ENCODE measurements around the gene CHN2. TPM values are rescaled to one million over a fixed set of nuclear protein-coding genes. Genes with fewer than 3 reads are reported as not detected.

The CHN2 gene
- total RNA-seq, 1 experiment from 2014 or later = 5.0 TPM

DNA sequence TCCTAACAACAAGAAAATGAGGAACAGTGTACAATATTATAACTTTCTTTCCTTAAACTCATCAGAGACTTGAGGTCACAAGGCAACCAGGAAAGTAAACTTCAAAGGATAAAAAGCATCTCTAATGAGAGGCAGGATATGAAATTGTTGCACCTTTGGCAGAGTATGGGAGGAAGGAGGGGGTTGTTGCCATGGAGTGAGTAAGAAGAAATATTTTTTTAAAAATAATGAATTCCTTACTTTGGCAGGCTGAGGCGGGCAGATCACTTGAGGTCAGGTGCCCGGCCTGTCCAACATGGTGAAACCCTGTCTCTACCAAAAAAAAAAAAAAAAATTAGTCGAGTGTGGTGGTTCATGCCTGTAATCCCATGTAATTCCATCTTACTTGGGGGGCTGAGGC, 21.1 kb upstream of the CHN2 start (continued):
- TF ChIP-seq, protein P1, sequence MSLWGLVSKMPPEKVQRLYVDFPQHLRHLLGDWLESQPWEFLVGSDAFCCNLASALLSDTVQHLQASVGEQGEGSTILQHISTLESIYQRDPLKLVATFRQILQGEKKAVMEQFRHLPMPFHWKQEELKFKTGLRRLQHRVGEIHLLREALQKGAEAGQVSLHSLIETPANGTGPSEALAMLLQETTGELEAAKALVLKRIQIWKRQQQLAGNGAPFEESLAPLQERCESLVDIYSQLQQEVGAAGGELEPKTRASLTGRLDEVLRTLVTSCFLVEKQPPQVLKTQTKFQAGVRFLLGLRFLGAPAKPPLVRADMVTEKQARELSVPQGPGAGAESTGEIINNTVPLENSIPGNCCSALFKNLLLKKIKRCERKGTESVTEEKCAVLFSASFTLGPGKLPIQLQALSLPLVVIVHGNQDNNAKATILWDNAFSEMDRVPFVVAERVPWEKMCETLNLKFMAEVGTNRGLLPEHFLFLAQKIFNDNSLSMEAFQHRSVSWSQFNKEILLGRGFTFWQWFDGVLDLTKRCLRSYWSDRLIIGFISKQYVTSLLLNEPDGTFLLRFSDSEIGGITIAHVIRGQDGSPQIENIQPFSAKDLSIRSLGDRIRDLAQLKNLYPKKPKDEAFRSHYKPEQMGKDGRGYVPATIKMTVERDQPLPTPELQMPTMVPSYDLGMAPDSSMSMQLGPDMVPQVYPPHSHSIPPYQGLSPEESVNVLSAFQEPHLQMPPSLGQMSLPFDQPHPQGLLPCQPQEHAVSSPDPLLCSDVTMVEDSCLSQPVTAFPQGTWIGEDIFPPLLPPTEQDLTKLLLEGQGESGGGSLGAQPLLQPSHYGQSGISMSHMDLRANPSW (CRISPR knock-in tag; conservative IDR thresholded peaks at IDR 0.05; ENCODE audit: low read depth) = no peak

DNA sequence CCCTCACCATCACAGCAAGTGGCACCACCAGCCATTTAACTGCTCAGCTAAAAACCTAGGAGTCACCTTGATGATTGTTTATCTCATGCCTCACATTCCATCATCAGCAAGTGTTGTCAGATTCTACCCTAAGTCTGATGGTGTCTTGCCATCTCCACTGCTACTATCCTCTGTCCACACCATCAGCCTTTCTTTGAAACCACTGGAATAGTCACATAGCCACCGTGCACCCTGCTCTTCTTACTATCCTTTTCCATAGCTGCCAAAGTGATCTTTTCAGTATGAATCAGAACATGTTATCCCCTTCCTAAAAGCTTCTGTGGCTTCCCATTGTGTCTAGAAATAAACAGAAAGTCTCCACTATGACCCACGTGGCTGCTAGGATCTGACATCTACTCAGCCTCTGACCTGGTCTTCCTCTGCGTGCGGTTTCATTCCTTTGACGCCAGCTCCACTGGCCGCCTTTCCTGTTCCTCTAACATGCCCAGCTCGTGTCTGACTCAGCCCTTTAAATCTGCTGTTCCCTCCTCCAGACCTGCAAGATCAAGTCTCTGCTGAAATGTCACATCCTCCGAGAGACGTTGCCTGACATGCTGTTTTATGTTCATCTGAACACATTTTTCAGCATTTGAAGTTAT, 16.5 kb upstream of the CHN2 start:
- POLR2A ChIA-PET = no interaction called here

More for the DNA sequence above, 16.5 kb upstream of the CHN2 start:
- Mint-ChIP-seq H3K4me1 (no peaks in the 10 kb centered on the region), H3K27ac (no peak overlapping the region), H3K4me3 (no peak overlapping the region), H3K36me3 (peaks cover 4% of the 10 kb centered on the region), H3K27me3 (ENCODE audit: low read depth) (no peaks in the 10 kb centered on the region), H3K9me3 (peaks cover 8% of the 10 kb centered on the region)
- no peak for DNase-seq (ENCODE audit: low spot score)
- CTCF ChIA-PET = interaction anchor here (2.1 to 2.2 kb wide), 2 partner anchors 12 to 221 kb away, joined by 6 to 14 read pairs; no protein-coding TSS in a partner anchor
- TF ChIP-seq SMAD3 (CRISPR knock-in tag; IDR thresholded peaks at IDR 0.05; ENCODE audit: borderline replicate concordance) (no peak), ZNF423 (CRISPR knock-in tag; IDR thresholded peaks at IDR 0.05) (no peak), TP53 (CRISPR knock-in tag; IDR thresholded peaks at IDR 0.05) (no peak), PREB (CRISPR knock-in tag; IDR thresholded peaks at IDR 0.05; ENCODE audit: borderline replicate concordance) (no peak), ZNF416 (CRISPR knock-in tag; IDR thresholded peaks at IDR 0.05) (no peak)
- TF ChIP-seq, protein P2, sequence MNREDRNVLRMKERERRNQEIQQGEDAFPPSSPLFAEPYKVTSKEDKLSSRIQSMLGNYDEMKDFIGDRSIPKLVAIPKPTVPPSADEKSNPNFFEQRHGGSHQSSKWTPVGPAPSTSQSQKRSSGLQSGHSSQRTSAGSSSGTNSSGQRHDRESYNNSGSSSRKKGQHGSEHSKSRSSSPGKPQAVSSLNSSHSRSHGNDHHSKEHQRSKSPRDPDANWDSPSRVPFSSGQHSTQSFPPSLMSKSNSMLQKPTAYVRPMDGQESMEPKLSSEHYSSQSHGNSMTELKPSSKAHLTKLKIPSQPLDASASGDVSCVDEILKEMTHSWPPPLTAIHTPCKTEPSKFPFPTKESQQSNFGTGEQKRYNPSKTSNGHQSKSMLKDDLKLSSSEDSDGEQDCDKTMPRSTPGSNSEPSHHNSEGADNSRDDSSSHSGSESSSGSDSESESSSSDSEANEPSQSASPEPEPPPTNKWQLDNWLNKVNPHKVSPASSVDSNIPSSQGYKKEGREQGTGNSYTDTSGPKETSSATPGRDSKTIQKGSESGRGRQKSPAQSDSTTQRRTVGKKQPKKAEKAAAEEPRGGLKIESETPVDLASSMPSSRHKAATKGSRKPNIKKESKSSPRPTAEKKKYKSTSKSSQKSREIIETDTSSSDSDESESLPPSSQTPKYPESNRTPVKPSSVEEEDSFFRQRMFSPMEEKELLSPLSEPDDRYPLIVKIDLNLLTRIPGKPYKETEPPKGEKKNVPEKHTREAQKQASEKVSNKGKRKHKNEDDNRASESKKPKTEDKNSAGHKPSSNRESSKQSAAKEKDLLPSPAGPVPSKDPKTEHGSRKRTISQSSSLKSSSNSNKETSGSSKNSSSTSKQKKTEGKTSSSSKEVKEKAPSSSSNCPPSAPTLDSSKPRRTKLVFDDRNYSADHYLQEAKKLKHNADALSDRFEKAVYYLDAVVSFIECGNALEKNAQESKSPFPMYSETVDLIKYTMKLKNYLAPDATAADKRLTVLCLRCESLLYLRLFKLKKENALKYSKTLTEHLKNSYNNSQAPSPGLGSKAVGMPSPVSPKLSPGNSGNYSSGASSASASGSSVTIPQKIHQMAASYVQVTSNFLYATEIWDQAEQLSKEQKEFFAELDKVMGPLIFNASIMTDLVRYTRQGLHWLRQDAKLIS (CRISPR knock-in tag; IDR thresholded peaks at IDR 0.05; ENCODE audit: borderline replicate concordance) = no peak
- TF ChIP-seq, protein P3, sequence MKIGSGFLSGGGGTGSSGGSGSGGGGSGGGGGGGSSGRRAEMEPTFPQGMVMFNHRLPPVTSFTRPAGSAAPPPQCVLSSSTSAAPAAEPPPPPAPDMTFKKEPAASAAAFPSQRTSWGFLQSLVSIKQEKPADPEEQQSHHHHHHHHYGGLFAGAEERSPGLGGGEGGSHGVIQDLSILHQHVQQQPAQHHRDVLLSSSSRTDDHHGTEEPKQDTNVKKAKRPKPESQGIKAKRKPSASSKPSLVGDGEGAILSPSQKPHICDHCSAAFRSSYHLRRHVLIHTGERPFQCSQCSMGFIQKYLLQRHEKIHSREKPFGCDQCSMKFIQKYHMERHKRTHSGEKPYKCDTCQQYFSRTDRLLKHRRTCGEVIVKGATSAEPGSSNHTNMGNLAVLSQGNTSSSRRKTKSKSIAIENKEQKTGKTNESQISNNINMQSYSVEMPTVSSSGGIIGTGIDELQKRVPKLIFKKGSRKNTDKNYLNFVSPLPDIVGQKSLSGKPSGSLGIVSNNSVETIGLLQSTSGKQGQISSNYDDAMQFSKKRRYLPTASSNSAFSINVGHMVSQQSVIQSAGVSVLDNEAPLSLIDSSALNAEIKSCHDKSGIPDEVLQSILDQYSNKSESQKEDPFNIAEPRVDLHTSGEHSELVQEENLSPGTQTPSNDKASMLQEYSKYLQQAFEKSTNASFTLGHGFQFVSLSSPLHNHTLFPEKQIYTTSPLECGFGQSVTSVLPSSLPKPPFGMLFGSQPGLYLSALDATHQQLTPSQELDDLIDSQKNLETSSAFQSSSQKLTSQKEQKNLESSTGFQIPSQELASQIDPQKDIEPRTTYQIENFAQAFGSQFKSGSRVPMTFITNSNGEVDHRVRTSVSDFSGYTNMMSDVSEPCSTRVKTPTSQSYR (CRISPR knock-in tag; IDR thresholded peaks at IDR 0.05) = no peak
- TF ChIP-seq, protein P1 (CRISPR knock-in tag; conservative IDR thresholded peaks at IDR 0.05; ENCODE audit: low read depth) = no peak
- ATAC-seq = no peak

All from WTC11 (cell line).